HG03066 (cell line): ENCODE measurements around the gene KRTAP12-3.
"Not testable (repeated sequence)": the region's sequence is repeated elsewhere in the genome, so short reads cannot be mapped to it uniquely, and the experiment has no call there.

Experiments
- ATAC-seq: cut with Tn5 transposase; IDR thresholded peaks from one replicate; pipeline ENCODE4 v1.9.1; 2021; ENCODE audit warnings: low read depth; ENCODE audit not compliant: unreplicated experiment

Gene KRTAP12-3, protein sequence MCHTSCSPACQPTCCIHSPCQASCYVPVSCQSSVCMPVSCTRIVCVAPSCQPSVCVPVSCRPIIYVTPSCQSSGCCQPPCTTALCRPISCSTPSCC

GRCh38 chr21:44657635-44658540, at the start of gene KRTAP12-3:
Gene KRTAP12-3 (plus strand): TSS chr21:44657932. CDS start chr21:44657980, 48 bp downstream.
- ATAC-seq: no peak

- no peak for ATAC-seq
Observed at GRCh38 chr21:44609193-44609592, 48.5 kb upstream of the KRTAP12-3 start.

- ATAC-seq: not testable (repeated sequence)
Observed at GRCh38 chr21:44610157-44610843, 47.4 kb upstream of the KRTAP12-3 start.

DNA sequence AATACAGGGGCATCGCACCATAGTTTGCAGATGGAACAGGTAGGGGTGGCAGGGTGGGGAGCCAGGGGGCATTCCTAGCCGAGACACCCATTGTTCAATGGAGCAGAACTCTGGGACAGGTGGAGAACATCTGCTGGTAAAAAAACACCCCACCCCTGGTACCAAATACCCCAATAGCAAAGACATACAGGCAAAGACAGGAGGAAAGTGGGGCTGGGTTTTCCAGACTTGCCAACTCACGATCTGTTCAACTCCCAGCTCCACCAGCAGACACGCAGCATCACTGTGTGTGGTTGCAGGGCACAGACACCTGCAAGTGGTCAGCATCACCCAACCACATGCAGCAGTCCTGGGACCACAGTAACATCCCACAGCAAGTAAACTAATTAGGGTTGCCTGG, 46.2 kb upstream of the KRTAP12-3 start:
- ATAC-seq: no peak

GRCh38 chr21:44612029-44612486, 45.7 kb upstream of the KRTAP12-3 start, which contains the start of gene KRTAP10-8:
Gene KRTAP10-8 (plus strand): TSS chr21:44612079. CDS start chr21:44612101, 22 bp downstream.
- ATAC-seq: no peak

DNA sequence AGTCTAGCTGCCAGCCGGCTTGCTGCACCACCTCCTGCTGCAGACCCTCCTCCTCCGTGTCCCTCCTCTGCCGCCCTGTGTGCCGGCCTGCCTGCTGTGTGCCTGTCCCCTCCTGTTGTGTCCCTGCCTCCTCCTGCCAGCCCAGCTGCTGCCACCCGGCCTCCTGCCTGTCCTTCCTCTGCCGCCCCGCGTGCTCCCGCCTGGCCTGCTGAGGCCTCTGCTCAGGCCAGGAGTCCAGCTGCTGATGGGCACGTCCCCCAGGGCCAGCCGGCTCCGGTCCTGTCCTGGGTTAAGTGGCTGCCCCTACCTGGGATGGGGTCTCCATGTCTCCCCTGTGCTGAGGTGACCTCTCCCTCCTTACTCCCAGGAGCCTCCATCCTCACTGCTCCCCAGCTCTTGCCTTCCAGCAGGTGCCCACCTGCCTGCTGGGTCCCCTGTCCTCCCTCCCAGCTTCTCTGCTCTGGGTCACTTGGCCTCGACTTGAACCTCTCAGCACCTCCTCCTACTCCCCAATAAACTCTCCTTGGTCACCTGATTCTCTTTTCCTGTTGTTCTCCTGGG, 45.0 kb upstream of the KRTAP12-3 start:
- ATAC-seq: no peak

DNA sequence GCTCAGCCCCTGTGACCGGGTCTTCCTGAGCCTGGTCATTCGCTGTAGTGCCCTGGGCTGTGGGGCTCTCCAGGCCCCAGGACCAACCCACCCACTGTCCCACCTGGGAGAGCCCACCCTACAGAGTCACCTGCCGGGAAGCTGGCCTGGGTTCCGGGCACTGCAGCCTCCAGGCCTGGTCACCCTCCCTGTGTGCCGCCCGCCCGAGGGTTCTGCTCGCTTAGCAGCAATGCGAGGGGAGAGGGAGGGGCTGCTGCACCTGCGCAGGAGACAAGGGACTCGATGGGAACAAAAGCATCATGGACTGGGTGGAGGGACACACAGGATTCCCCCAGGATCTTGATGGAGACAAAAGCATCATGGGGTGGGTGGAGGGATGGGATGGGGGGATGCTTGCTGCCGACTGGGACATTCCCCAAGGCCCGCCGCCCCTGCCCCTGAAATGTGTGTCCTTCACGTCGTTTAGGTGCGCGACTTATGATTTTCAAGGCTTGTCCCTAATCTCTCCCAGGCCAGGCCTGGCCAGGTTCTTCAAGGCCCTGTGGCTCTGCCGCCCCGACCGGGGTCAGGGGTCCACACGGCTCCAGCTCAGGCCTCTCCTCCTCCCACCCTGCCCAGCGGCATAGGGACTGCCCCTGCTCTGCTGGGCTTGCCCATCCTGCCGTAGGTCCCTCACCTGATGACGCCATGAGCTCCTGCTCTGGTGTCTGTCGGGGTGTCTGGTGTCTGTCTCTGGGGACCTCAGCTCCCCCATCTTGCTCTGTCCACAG, 44.2 kb upstream of the KRTAP12-3 start:
- no peak for ATAC-seq

GRCh38 chr21:44614161-44614631, 43.5 kb upstream of the KRTAP12-3 start:
- ATAC-seq: no peak

GRCh38 chr21:44614961-44615391, 42.8 kb upstream of the KRTAP12-3 start:
- no peak for ATAC-seq

DNA sequence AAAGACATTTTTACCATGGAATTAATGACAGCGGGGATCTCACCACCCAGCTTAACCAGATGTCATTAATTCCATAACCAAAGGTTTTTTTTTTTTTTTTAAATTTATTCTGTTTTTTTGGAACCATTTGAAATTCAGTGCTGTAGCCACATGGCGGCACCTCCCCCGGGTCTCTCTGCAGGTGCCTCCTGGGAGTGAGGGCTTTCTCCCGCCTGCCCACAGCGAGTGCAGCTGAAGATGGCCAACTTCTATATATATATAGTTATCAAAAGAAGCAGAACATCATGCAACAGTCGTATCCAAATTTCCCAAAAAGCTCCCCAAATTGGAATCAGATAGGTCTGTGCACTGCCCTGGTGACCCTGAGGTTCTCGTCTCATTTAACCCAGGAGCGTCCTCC, 42.3 kb upstream of the KRTAP12-3 start:
- no peak for ATAC-seq

GRCh38 chr21:44615911-44616590, 41.7 kb upstream of the KRTAP12-3 start:
- ATAC-seq: no peak

- ATAC-seq: no peak
Observed at GRCh38 chr21:44616591-44616926, 41.2 kb upstream of the KRTAP12-3 start.

GRCh38 chr21:44617071-44617501, 40.6 kb upstream of the KRTAP12-3 start:
- no peak for ATAC-seq

DNA sequence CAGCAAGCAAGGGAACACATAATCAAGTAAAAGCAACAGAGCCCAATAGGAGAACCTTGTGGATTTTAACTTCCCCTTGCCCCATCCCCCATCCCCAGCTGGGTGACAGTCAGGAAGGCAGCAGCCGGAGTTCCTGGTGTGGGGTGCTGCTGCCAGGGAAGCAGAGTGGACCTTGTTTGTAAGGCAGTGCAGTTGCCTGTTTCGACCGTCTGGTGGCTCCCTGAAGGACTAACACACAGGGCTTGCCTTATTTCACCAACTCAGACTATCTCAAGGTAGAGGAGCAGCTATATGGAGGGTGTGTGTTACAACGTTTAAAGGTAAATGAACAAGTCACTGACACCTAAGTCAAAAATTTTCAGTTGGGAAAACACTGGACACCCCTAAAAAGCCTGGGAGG, 39.2 kb upstream of the KRTAP12-3 start:
- ATAC-seq: no peak

- ATAC-seq: no peak
Observed at GRCh38 chr21:44618909-44619308, 38.8 kb upstream of the KRTAP12-3 start.

GRCh38 chr21:44619886-44620285, 37.8 kb upstream of the KRTAP12-3 start:
- no peak for ATAC-seq

DNA sequence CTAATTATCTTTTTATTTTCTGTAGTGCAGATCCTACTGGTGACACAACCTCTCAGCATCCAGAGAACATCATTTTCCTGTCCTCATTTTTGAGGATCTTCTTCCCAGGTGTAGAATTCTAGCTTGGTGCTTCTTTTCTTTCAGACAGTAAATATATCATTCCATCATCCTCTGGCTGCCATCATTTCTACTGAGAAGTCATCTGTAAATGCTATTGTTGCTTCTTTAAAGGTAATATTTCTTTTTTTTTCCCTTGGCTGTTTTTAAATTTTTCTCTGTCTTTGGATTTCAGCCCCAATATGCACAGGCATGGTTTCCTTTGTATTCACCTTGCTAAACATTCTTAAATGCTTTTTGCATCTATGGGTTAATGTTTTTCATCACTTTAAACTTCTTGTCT, 34.2 kb upstream of the KRTAP12-3 start:
- ATAC-seq: no peak

GRCh38 chr21:44625756-44626155, 32.0 kb upstream of the KRTAP12-3 start:
- no peak for ATAC-seq

DNA sequence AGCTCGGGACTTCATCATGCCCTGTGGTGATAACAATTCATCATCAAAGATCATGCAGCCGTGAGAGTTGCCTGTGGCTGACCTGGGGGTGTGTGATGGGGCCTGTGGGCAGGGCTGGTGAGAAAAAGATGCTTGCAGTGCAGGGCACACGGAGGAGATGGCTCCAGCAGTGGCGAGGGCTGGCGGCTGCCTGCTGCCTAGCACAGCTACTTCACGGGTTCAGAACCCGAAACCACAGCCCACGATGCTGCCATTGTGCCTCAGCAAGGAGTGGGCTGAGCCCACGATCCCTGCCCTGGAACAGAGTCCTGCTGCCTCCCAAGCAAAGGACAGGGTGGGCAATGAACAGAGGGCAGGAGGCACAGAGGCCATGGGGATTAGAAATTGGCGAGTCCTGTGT, 31.5 kb upstream of the KRTAP12-3 start:
- no peak for ATAC-seq
